Testis (tissue), 3 donors: ENCODE results near the gene NSRP1. TPM values are rescaled to one million over a fixed set of nuclear protein-coding genes. Genes with fewer than 3 reads are reported as not detected.

Experiments
- DNase-seq: peaks from one replicate; pipeline ENCODE4 v3.0.0-alpha.2; 2019
- H3K27ac ChIP-seq, 2 donors: fragments of 200-600 bp; sonication (generic); one replicate each; pipeline ENCODE4 v1.5.1; 2019
- H3K27me3 ChIP-seq: fragments of 200-600 bp; sonication (generic); one replicate; pipeline ENCODE4 v1.5.1; 2019
- H3K36me3 ChIP-seq: fragments of 200-600 bp; sonication (generic); one replicate; pipeline ENCODE4 v1.5.1; 2017; ENCODE audit warnings: low read depth; ENCODE audit errors: missing control alignments
- H3K4me1 ChIP-seq: fragments of 200-600 bp; sonication (generic); one replicate; pipeline ENCODE4 v1.5.1; 2019
- H3K4me3 ChIP-seq, 2 donors: fragments of 200-600 bp; sonication (generic); one replicate each; pipeline ENCODE4 v1.5.1; 2017 to 2019
- H3K9me3 ChIP-seq: fragments of 200-600 bp; sonication (generic); one replicate; pipeline ENCODE4 v1.5.1; 2017
- CTCF ChIP-seq, 3 experiments: fragments of 450-650 bp in 2 of 3; fragments of 200-600 bp in 1 of 3; sonication (generic) in 1 of 3; IDR thresholded peaks; one replicate each; pipeline ENCODE4 v1.5.1; 2016 to 2019; ENCODE audit warnings: antibody characterized with exemption in 3 of 3, mild to moderate bottlenecking in 2 of 3, moderate library complexity in 1 of 3
- POLR2A ChIP-seq: fragments of 450-650 bp; IDR thresholded peaks from one replicate; pipeline ENCODE4 v1.6.1; 2017; ENCODE audit warnings: antibody characterized with exemption, mild to moderate bottlenecking, moderate library complexity
- WGBS, 2 donors: methylation state at CpG; one replicate each; pipeline ENCODE4 v1.1.5; 2018; 5-methylcytosine and 5-hydroxymethylcytosine counted together
- intact Hi-C: fragments of 100-400 bp; cut with DNase I; formaldehyde crosslinking; loops from one replicate; pipeline ENCODE4 v1.15.1; 2023; ENCODE audit warnings: low total_unique reads
- polyA plus RNA-seq: library from polyadenylated mRNA; stranded (reverse); fragments of 350-450 nt; fragmentation: Illumina TruSeq; extraction: RNeasy Lipid Tissue Mini Kit (QIAGEN cat#74804); gene quantifications from one replicate; pipeline ENCODE4 v1.2.3, GENCODE V29; 2014; ENCODE audit warnings: low read depth, low replicate concordance; ENCODE audit not compliant: insufficient read depth
- total RNA-seq, 2 donors: library from RNA; depleted of rRNA; stranded (reverse); fragments of >200 nt; gene quantifications; one replicate each; pipeline ENCODE4 v1.2.3, GENCODE V29; 2016

Gene NSRP1
- total and polyA plus RNA-seq, 3 donors from 2014 or later, result 12.6 to 53.7 (median 34.3) TPM

GRCh38 chr17:30219315-30219714 is 102.7 kb downstream of the NSRP1 start:
- intact Hi-C loops, result no loop called here

GRCh38 chr17:30219833-30220232 is 103.2 kb downstream of the NSRP1 start:
- H3K27ac ChIP-seq, result no peak overlapping the region
- TF ChIP-seq POLR2A (no peak), CTCF (IDR thresholded peaks at IDR 0.05) (no peak)
- H3K27me3 ChIP-seq, result no peaks in the 10 kb centered on the region
- no peaks in the 10 kb centered on the region for H3K4me1 ChIP-seq
- no peaks in the 10 kb centered on the region for H3K9me3 ChIP-seq
- no peak overlapping the region for H3K4me3 ChIP-seq
- no peaks in the 10 kb centered on the region for H3K36me3 ChIP-seq
- WGBS, 2 donors, result 82 to 87% methylated on average over 7 of the region's 7 CpGs
- intact Hi-C loops, result no loop called here
- no peak for DNase-seq

More at GRCh38 chr17:30219315-30219714, 102.7 kb downstream of the NSRP1 start:
- TF ChIP-seq CTCF (IDR thresholded peaks at IDR 0.05), result no peak
- TF ChIP-seq POLR2A, result no peak
- H3K27ac ChIP-seq, result no peak overlapping the region
- H3K36me3 ChIP-seq, result no peaks in the 10 kb centered on the region
- H3K9me3 ChIP-seq, result no peaks in the 10 kb centered on the region
- H3K27me3 ChIP-seq, result no peaks in the 10 kb centered on the region
- H3K4me1 ChIP-seq, result no peaks in the 10 kb centered on the region
- WGBS, 2 donors, result 84 to 90% methylated on average over 4 of the region's 4 CpGs
- no peak overlapping the region for H3K4me3 ChIP-seq
- DNase-seq, result no peak

GRCh38 chr17:30220414-30220813 is 103.8 kb downstream of the NSRP1 start:
- no peak overlapping the region for H3K27ac ChIP-seq
- intact Hi-C loops, result no loop called here
- no peaks in the 10 kb centered on the region for H3K4me1 ChIP-seq
- H3K27me3 ChIP-seq, result no peaks in the 10 kb centered on the region
- H3K9me3 ChIP-seq, result no peaks in the 10 kb centered on the region
- WGBS, 2 donors, result 77 to 89% methylated on average over 5 of the region's 5 CpGs
- DNase-seq, result no peak
- TF ChIP-seq CTCF (IDR thresholded peaks at IDR 0.05), result no peak
- TF ChIP-seq POLR2A, result no peak
- H3K36me3 ChIP-seq, result no peaks in the 10 kb centered on the region
- no peak overlapping the region for H3K4me3 ChIP-seq

- DNase-seq, result no peak
- no peaks in the 10 kb centered on the region for H3K9me3 ChIP-seq
- H3K4me3 ChIP-seq, result no peak overlapping the region
- no peak overlapping the region for H3K27ac ChIP-seq
- H3K36me3 ChIP-seq, result no peaks in the 10 kb centered on the region
- WGBS, 2 donors, result 90% methylated on average over 2 to 10 of the region's 10 CpGs
- no peaks in the 10 kb centered on the region for H3K4me1 ChIP-seq
- H3K27me3 ChIP-seq, result no peaks in the 10 kb centered on the region
- TF ChIP-seq POLR2A (no peak), CTCF (IDR thresholded peaks at IDR 0.05) (no peak)
- intact Hi-C loops, result no loop called here
These were observed 104.7 kb downstream of the NSRP1 start for GRCh38 chr17:30221346-30221745.

GRCh38 chr17:30222251-30222650 is 105.6 kb downstream of the NSRP1 start:
- no peaks in the 10 kb centered on the region for H3K27me3 ChIP-seq
- no peak overlapping the region for H3K4me3 ChIP-seq
- H3K36me3 ChIP-seq, result no peaks in the 10 kb centered on the region
- no peaks in the 10 kb centered on the region for H3K4me1 ChIP-seq
- intact Hi-C loops, result no loop called here
- no peak overlapping the region for H3K27ac ChIP-seq
- DNase-seq, result no peak
- H3K9me3 ChIP-seq, result no peaks in the 10 kb centered on the region
- 87 to 95% methylated on average over 4 of the region's 4 CpGs for WGBS, 2 donors
- TF ChIP-seq POLR2A (no peak), CTCF (IDR thresholded peaks at IDR 0.05) (no peak)
